ENCODE measurements around the gene MGAT5B.

The MGAT5B gene

GRCh38 chr17:76930107-76930506 is 61.9 kb downstream of the MGAT5B start:
- no peak for DNase-seq

GRCh38 chr17:76932402-76933333 is 64.5 kb downstream of the MGAT5B start:
- DNase-seq, result no peak

- no peak for DNase-seq
Measured at GRCh38 chr17:76934561-76935320, 66.5 kb downstream of the MGAT5B start.

- DNase-seq, result no peak
Measured at GRCh38 chr17:76935331-76935730, 67.1 kb downstream of the MGAT5B start.

GRCh38 chr17:76937238-76937637 is 69.0 kb downstream of the MGAT5B start:
- DNase-seq, result no peak

- no peak for DNase-seq
Measured at GRCh38 chr17:76938009-76938408, 69.8 kb downstream of the MGAT5B start.

GRCh38 chr17:76940295-76940694 is 72.1 kb downstream of the MGAT5B start:
- no peak for DNase-seq

GRCh38 chr17:76940738-76941350 is 72.6 kb downstream of the MGAT5B start:
- no peak for DNase-seq

- DNase-seq, result no peak
Measured at GRCh38 chr17:76943202-76943601, 75.0 kb downstream of the MGAT5B start.

- no peak for DNase-seq
Measured at GRCh38 chr17:76943781-76944213, 75.6 kb downstream of the MGAT5B start.

- no peak for DNase-seq
Measured at GRCh38 chr17:76944477-76944876, 76.3 kb downstream of the MGAT5B start.

GRCh38 chr17:76946111-76946771 is 78.0 kb downstream of the MGAT5B start:
- DNase-seq, result no peak

GRCh38 chr17:76946772-76947135 is 78.5 kb downstream of the MGAT5B start:
- no peak for DNase-seq

GRCh38 chr17:76947309-76947708 is 79.1 kb downstream of the MGAT5B start:
- DNase-seq, result no peak

GRCh38 chr17:76947771-76948170 is 79.6 kb downstream of the MGAT5B start:
- DNase-seq, result no peak

- no peak for DNase-seq
Measured at GRCh38 chr17:76948301-76948700, 80.1 kb downstream of the MGAT5B start.

- DNase-seq, result no peak
Measured at GRCh38 chr17:76948726-76949342, 80.6 kb downstream of the MGAT5B start.

- no peak for DNase-seq
Measured at GRCh38 chr17:76949913-76950695, 81.9 kb downstream of the MGAT5B start.

- DNase-seq, result no peak
Measured at GRCh38 chr17:76951375-76951905, 83.2 kb downstream of the MGAT5B start.

- DNase-seq, result no peak
Measured at GRCh38 chr17:76952402-76952801, 84.2 kb downstream of the MGAT5B start.

GRCh38 chr17:76953066-76953465 is 84.9 kb downstream of the MGAT5B start:
- no peak for DNase-seq
